NB4 (cell line): Measurements from ENCODE around the gene PODXL.

Experiments
- POLR2A ChIP-seq: IDR thresholded peaks from 2 replicates; pipeline ENCODE4 v1.6.1; 2011; ENCODE audit warnings: mild to moderate bottlenecking; ENCODE audit not compliant: insufficient read length; ENCODE audit errors: extremely low read depth
- TF ChIP-seq, protein P1 (sequence below): IDR thresholded peaks from 2 replicates; pipeline ENCODE4 v1.6.1; 2011; ENCODE audit warnings: low read depth, low read length
- TF ChIP-seq, protein P2 (sequence below): IDR thresholded peaks from one replicate; pipeline ENCODE4 v1.5.1; 2012; ENCODE audit warnings: low read depth, low read length

GRCh38 chr7:131557652-131558385, 1.4 kb upstream of the PODXL start:
- TF ChIP-seq, protein P1, sequence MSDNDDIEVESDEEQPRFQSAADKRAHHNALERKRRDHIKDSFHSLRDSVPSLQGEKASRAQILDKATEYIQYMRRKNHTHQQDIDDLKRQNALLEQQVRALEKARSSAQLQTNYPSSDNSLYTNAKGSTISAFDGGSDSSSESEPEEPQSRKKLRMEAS, result no peak
- TF ChIP-seq, protein P2, sequence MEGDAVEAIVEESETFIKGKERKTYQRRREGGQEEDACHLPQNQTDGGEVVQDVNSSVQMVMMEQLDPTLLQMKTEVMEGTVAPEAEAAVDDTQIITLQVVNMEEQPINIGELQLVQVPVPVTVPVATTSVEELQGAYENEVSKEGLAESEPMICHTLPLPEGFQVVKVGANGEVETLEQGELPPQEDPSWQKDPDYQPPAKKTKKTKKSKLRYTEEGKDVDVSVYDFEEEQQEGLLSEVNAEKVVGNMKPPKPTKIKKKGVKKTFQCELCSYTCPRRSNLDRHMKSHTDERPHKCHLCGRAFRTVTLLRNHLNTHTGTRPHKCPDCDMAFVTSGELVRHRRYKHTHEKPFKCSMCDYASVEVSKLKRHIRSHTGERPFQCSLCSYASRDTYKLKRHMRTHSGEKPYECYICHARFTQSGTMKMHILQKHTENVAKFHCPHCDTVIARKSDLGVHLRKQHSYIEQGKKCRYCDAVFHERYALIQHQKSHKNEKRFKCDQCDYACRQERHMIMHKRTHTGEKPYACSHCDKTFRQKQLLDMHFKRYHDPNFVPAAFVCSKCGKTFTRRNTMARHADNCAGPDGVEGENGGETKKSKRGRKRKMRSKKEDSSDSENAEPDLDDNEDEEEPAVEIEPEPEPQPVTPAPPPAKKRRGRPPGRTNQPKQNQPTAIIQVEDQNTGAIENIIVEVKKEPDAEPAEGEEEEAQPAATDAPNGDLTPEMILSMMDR, result no peak
- TF ChIP-seq POLR2A, result no peak
